Measurements from ENCODE around the gene GAR1. TPM values are rescaled to one million over a fixed set of nuclear protein-coding genes. Genes with fewer than 3 reads are reported as not detected.

GAR1 gene
- total RNA-seq, 3 donors from 2014 or later = 6.1 to 7.9 (median 7.9) TPM

- no peak overlapping the region for H3K4me3 ChIP-seq
- intact Hi-C loops (cut with DNase I; ENCODE audit: low total_unique reads) = no loop called here
- no peak for TF ChIP-seq POLR2A (IDR thresholded peaks at IDR 0.05)
- peaks cover 3% of the 10 kb centered on the region for H3K36me3 ChIP-seq
- H3K27ac ChIP-seq = peak overlapping the region; percentile 5 to 56
- no peaks in the 10 kb centered on the region for H3K9me3 ChIP-seq
- peak in 1 of 2 donors; percentile 50 for DNase-seq (ENCODE audit: low spot score in 2 of 2)
- no peaks in the 10 kb centered on the region for H3K27me3 ChIP-seq
- peaks cover 0 to 12% of the 10 kb centered on the region in 2 donors for H3K4me1 ChIP-seq
Observed at GRCh38 chr4:109820563-109820962, 5.0 kb downstream of the GAR1 start.

- intact Hi-C loops (cut with DNase I; ENCODE audit: low total_unique reads) = no loop called here
- H3K36me3 ChIP-seq = peaks cover 3% of the 10 kb centered on the region
- no peak for DNase-seq (ENCODE audit: low spot score in 2 of 2)
- no peaks in the 10 kb centered on the region for H3K27me3 ChIP-seq
- no peak overlapping the region for H3K4me3 ChIP-seq
- H3K9me3 ChIP-seq = no peaks in the 10 kb centered on the region
- peaks cover 0 to 12% of the 10 kb centered on the region in 2 donors for H3K4me1 ChIP-seq
- no peak for TF ChIP-seq POLR2AphosphoS5 (IDR thresholded peaks at IDR 0.05)
- TF ChIP-seq POLR2A (IDR thresholded peaks at IDR 0.05) = no peak
- TF ChIP-seq CTCF (IDR thresholded peaks at IDR 0.05) = no peak
- H3K27ac ChIP-seq = peak overlapping the region; percentile 5 to 56
Observed at GRCh38 chr4:109821185-109821584, 5.6 kb downstream of the GAR1 start.

- no peaks in the 10 kb centered on the region for H3K4me1 ChIP-seq
- intact Hi-C loops (cut with DNase I; ENCODE audit: low total_unique reads) = no loop called here
- no peaks in the 10 kb centered on the region for H3K9me3 ChIP-seq
- TF ChIP-seq POLR2AphosphoS5 (IDR thresholded peaks at IDR 0.05) (no peak), CTCF (IDR thresholded peaks at IDR 0.05) (peak; percentile 11 to 34 (median 33)), POLR2A (IDR thresholded peaks at IDR 0.05) (no peak)
- no peaks in the 10 kb centered on the region for H3K27me3 ChIP-seq
- H3K4me3 ChIP-seq = no peak overlapping the region
- DNase-seq (ENCODE audit: low spot score in 2 of 2) = no peak
- H3K36me3 ChIP-seq = peaks cover 3% of the 10 kb centered on the region
- H3K27ac ChIP-seq = no peak overlapping the region
Observed at GRCh38 chr4:109826719-109827118, 11.2 kb downstream of the GAR1 start.

- TF ChIP-seq POLR2AphosphoS5 (IDR thresholded peaks at IDR 0.05) = no peak
- TF ChIP-seq CTCF (IDR thresholded peaks at IDR 0.05) = no peak
- no peak for TF ChIP-seq POLR2A (IDR thresholded peaks at IDR 0.05)
- Histone ChIP-seq H3K27me3 (no peaks in the 10 kb centered on the region), H3K27ac (no peak within 1 kb of the TSS), H3K4me3 (no peak within 1 kb of the TSS), H3K4me1 (no peaks in the 10 kb centered on the region), H3K9me3 (no peaks in the 10 kb centered on the region), H3K36me3 (peaks cover 3% of the 10 kb centered on the region)
- intact Hi-C loops (cut with DNase I; ENCODE audit: low total_unique reads) = no loop called here
- DNase-seq (ENCODE audit: low spot score in 2 of 2) = no peak
Observed at GRCh38 chr4:109827672-109828071, 12.1 kb downstream of the GAR1 start, which contains the start of gene RRH. Gene RRH, plus strand, starts transcription at chr4:109827972. Its CDS starts 56 bp downstream, at chr4:109828028.

GRCh38 chr4:109833756-109834155, 18.2 kb downstream of the GAR1 start:
- H3K27me3 ChIP-seq = no peaks in the 10 kb centered on the region
- H3K36me3 ChIP-seq = no peaks in the 10 kb centered on the region
- no peak for DNase-seq (ENCODE audit: low spot score in 2 of 2)
- intact Hi-C loops (cut with DNase I; ENCODE audit: low total_unique reads) = no loop called here
- H3K27ac ChIP-seq = no peak overlapping the region
- TF ChIP-seq POLR2AphosphoS5 (IDR thresholded peaks at IDR 0.05) = no peak
- no peak for TF ChIP-seq CTCF (IDR thresholded peaks at IDR 0.05)
- TF ChIP-seq POLR2A (IDR thresholded peaks at IDR 0.05) = no peak
- H3K9me3 ChIP-seq = no peaks in the 10 kb centered on the region
- H3K4me1 ChIP-seq = no peaks in the 10 kb centered on the region
- no peak overlapping the region for H3K4me3 ChIP-seq

GRCh38 chr4:109836985-109837384, 21.4 kb downstream of the GAR1 start:
- intact Hi-C loops (cut with DNase I; ENCODE audit: low total_unique reads) = no loop called here

More at GRCh38 chr4:109836985-109837384, 21.4 kb downstream of the GAR1 start:
- TF ChIP-seq POLR2A (IDR thresholded peaks at IDR 0.05) = no peak
- TF ChIP-seq POLR2AphosphoS5 (IDR thresholded peaks at IDR 0.05) = no peak
- no peak for TF ChIP-seq CTCF (IDR thresholded peaks at IDR 0.05)
- no peaks in the 10 kb centered on the region for H3K9me3 ChIP-seq
- H3K4me1 ChIP-seq = no peaks in the 10 kb centered on the region
- H3K27ac ChIP-seq = no peak overlapping the region
- no peak overlapping the region for H3K4me3 ChIP-seq
- no peaks in the 10 kb centered on the region for H3K36me3 ChIP-seq
- no peak for DNase-seq (ENCODE audit: low spot score in 2 of 2)
- H3K27me3 ChIP-seq = no peaks in the 10 kb centered on the region
